ENCODE data around the gene IL19.
A peak's percentile ranks its signal among the peaks of the same experiment; 100 is the strongest.

Gene IL19

DNA sequence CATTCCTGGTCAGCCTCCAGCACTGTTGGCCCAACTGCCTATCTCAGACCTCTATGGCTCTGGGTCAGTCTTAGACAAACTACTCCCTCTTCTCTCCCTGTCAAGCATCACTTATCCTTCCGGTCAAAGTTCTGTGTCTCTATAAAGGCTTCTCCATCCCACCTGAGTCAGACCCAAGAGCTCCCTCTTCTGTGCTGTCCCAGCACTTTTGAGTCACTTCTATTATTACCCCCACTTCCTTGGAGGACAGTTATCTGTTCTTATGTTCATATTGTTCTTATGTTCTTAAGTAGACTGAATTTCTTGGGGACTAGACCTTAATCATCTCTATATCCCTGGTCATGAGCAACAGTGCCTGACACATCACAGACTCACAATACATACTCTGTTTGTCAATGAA, 30.9 kb downstream of the IL19 start:
- DNase-seq = no peak

DNA sequence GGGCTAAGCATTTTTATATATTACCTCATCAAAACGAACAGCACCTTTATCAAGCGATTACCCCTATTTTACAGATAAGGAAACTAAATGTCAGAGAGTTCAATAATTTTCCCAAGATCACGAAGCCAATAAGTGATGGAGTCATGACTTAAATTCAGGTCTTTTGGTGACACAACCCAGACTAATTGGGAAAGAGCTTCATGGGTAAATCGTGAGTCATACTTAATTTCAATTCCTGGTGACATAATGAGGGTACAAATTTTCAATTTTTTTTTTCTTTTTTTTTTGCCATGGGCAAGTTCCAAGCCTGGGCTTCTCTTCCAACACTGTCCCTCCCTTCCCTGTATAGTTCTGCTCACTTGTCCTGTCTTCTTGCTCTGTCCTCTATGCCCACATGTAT, 31.8 kb downstream of the IL19 start:
- DNase-seq = no peak

DNA sequence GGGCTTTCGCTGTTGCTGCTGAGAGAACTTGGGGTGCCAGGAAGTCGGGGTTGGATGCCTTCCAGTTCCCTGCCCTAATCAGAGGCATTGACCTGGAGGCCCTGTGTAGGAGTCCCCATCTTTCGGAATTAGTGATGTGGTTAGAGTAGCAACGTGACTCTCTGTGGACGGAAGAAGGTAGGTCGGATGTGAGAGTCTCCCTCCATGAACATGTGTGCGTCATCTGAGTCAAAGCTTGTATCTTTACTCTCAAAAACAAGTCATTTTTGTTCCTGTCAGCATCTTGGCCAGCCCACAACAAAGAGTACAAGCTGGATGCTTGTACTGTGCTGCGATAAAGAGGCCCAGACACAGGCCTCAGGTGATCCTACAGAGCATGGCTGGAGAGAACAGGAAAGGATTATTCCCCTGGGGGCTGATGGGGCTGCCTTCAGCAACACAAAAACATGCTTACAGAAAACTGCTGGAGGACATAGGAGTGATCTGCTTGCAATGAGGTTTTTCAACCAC, 32.7 kb downstream of the IL19 start:
- peak; percentile 95 for DNase-seq

DNA sequence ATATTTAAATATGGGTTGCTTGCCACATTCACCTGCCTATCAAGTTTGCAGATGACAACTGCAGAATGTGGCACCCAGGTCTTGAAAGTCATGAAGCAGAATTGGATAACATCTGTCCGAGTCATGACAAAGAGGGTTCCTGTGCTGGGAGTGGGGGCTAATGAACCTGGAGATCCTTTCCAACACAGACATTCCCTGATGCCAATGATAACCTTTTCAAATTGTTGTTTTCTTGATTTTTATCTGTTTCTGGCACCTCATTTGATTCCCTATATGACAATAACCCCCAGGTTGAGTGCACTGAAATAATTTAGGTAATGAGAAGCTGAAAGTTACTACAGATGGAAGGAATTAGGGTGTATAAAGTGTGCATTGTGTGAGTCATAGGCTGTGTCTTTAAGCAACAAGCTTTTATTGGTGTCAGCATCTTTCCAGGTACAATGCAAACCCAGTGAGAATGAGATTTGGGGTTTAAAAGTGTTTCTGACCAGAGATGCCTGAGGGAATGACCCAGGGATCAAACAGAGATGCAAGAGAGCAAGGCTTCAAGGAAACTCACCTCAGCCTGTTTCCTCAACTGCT, 33.7 kb downstream of the IL19 start:
- DNase-seq = no peak

DNA sequence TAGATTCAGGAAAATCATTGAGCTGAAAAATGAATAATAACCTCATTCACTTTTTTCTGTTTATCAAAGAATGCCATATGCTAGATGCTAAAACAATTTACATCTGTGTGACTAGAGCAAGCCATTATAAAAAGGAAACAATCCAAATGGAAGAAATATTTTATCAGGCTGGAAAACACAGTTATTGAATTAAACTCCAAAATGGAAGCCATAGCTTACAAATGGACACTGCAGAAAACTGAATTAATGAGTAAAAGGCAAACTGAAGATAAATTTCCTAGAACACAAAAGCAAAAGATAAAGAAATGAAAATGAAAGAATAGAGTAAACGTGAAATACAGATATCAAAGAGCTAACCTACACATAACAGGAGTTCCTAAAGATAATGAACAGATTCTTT, 34.8 kb downstream of the IL19 start:
- no peak for DNase-seq

DNA sequence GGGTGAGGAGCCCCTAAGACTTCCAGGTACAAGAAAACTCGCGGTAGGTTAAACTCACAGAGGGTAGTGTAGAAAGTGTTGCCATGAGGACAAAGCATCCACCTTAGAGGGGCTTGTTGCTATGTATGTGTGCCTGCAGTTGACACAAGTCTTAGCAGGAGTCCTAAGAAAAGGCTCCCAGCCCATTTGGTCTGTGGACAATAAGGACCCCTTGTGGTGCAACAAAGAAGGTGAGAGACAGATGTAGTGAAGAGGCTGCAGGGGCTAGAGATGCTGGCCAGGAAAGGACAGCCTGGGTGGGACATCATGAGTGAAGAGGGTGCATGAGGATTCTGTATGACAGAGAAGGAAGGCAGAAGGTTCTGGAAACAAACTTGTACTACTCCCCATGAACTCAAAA, 38.0 kb downstream of the IL19 start:
- DNase-seq = peak; percentile 59

DNA sequence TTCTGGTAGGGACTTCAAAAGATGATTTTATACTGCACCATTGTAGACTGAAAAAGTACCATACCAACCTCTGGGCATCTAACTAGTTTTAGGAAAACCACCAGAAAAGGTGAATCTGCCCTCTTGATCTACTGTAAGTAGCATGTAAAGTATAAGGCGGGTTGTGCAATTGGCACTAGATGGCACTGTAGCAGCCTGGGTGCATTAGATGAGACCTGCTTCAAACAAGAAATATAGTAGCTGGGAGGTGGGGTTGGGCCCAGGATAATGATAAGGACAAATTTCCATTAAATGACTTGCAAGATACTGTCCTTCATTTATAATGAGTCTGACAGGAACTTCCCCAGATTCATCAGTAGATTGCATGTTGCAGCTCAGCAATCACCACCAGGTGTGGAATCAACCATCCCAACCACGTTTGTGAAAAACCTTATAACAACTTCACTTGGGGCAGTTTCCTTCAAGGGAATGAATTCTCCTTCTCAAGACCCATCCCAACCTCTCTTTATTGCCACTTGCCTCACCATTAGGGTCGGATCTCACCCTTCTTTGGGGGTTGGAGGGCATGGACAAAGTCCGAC, 39.0 kb downstream of the IL19 start:
- peak; percentile 18 for DNase-seq

DNA sequence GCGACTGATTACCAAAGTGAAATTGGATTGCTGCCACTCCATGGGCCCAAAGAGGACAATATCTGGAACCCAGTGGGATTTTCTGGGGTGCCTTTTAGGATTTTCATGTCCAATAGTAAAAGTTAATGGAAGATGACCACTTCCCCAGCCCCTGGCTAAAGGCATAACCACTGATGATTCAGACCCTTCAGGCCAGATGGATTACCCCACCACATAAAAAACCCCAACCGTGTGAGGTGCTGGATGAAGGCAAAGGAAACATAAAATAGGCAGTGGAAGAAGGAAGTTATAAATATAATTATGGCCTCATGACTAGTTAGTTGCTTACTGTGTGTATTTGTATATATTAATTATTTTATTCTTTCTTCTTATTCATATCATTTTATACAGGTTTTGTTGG, 41.9 kb downstream of the IL19 start:
- no peak for DNase-seq

DNA sequence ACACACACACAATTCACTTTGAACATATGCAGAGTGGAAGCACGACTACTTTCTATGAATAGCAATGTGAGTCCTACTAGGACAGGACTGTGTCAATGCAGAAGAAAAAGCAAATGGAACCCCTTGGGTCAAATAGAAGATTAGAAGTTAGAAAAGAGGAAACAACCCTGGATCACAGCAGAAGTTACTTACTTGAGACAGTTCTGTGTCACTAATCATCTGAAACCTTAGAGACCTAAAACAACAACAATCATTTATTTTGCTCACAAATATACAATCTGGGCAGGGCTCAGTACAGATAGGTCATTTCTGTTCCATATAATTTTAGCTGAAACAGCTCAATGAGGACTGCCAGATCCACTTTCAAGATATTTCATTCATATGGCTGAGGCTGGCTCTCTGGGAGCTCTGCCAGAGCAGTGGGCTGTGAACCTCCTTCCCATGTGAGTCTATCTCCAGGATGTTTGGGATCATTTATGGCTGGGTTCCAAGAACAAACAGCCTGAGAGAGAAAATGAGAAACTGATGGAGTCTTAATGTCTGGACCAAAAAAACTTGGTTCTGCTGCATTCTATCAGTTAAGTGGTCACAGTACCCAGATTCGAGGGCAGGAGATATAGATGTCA, 44.3 kb downstream of the IL19 start:
- no peak for DNase-seq

DNA sequence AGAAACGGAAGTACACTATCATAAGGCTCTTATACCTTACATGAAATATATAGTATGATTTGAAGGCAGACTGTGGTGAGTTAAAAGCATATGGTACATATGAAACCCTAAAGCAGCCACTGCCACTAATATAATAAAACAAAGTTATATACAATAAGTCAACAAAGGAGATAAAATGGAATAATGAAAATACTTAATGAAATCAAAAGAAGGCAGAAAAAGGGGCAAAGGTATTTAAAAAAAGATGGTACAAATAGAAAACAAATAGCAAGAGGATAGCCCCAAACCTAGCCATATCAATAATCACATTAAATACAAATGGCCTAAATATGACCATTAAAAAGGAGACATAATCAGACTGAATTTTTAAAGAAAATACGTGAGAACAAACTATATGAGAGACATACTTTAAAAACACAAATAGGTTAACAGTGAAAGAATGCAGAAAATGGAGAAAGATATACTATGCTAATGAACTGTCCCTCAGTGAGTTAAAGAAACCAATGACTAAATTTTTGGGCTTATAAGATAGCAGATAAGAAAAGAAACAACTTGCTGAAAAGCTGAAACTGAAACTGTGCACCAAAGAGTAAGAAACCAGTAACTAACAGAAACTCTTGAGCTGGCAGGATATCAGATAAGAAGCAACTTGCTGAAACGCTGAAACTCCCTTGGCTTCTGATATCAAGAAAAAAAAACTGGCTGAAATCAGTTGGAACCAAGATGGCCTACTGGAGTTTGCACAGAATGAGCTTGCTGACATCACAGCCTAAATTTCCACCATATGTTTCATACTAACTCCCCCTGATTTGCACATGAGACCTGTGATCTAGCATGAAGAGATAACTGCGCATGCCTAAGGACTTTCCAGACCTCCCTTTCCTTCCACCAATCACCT, 46.1 kb downstream of the IL19 start:
- peak; percentile 60 for DNase-seq

DNA sequence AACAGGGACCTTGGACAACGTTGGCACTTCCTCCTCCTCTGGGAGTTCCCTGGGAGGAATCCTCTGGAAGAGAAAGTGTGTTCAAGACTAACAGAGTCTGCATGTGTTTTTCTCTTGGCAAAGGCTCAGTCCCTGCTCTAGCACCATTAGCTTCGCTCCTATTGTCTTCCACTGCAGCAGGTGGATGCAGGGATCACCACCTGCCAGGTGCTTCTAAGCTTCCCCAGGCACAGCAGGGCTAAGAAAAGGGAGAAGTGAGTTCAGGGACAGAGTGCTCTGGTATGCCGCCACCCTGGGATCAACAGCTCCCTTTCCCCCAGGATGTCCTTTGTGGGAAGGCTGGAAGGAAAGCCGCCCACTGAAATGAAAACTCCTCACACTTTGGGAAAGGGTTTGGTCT, 50.9 kb downstream of the IL19 start:
- DNase-seq = no peak

DNA sequence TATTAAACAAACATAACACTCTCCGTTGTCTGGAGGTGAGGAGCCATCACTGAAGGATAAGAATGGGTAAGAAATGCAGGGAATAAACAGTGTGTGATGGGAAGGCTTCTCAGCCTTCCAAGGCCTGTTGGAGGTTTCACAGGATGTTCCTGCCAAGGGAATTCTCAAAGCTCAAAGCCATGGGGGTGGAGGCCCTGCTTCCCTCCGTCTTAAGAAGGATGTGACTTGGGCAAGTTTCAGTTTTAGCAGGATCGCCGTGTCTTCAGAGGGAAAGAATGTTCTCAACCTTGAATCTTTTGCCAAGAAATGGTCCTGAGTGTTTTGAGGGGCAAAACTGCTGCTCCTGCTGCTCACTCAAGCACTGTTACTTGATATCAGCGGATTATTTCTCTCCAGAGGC, 53.2 kb downstream of the IL19 start:
- no peak for DNase-seq

DNA sequence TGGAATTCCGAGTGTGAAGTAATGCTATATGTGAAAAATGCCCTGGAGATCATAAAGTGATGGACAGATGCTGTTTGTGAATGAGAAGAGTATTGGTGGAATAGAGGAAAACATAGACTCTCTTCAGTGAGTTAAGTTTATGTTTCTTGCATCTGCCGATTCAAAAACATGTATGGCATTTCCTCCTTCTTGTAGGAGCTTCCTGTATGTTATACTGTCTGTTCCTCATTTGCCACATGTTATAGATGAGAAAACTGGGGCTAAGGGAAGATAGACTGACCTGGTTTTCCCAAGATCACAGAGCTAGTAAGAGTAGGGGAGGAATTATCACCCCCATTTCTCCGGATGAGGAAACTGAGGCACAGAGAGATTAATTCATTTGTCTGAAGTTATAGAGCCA, 53.8 kb downstream of the IL19 start:
- no peak for DNase-seq

DNA sequence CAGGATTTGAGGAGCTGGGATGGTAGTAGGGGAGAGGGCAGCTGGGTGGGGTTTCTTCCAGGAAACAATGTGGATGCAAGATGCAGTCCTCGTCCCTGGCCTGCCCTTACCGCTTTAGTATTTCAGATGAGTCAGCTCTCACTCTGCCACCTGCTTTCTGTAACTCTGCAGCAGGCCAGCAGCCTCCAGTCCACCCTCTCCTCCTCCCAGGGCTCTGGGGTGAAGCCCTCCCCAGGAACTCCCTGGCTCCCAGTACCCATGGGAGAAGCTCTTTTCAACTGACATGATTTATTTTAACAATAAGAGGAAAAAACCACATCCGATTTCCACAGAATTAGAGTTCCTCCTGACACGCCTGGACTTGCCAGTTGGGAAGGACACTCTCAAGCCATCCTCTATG, 55.8 kb downstream of the IL19 start:
- no peak for DNase-seq

DNA sequence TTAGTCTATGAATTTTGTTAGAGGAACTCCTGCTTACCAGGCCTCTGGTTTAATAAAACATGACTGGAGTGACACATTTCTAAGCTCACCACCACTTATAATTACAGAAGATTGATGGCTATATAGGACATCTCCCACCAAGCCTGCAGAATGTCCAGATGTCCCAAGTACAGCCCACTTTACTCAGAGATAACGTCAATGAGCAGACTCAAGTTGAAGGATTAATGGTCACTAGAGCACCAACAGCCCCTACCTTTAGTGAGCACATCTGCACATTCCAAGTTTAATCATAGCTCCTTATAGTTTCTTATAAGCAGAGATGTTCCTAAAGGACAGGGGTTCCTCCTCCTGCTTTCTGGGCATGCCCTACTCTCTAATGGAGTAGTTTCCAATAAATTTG, 57.5 kb downstream of the IL19 start:
- DNase-seq = no peak

DNA sequence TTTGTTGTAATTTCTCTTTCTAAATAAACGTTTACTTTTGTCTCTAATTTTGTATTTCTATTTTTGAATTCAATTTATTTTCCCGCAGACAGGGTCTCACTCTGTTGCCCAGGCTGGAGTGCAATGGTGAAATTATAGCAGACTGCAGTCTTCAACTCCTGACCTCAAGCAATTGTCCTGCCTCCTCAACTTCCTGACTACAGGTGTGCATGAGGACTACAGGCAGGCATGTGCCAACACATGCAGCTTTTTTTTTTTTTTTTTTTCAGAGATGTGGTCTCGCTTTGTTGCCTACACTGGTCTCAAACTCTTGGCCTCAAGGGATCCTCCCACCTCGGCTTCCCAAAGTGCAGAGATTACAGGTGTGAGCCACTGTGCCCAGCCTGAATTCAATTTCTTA, 58.2 kb downstream of the IL19 start:
- DNase-seq = no peak

DNA sequence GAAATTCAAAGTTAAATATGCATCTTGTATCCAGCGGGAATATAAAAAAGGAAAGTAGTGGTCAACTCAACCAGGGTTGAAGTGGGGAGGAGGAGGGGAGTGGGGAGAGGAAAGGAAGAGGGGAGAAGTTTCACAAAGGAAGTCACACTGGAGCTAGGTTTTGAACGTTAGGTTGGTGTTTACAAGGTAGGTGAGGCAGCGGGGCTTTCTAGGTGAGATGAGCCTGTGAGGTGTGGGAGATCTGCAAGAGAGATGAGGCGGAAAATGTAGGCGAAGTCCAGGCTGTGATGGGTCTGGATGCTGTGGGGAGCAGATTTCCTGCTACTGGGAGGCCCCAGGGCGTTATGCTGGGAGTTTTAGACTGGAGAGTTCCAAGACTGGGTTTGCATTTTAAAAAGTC, 58.7 kb downstream of the IL19 start:
- no peak for DNase-seq

DNA sequence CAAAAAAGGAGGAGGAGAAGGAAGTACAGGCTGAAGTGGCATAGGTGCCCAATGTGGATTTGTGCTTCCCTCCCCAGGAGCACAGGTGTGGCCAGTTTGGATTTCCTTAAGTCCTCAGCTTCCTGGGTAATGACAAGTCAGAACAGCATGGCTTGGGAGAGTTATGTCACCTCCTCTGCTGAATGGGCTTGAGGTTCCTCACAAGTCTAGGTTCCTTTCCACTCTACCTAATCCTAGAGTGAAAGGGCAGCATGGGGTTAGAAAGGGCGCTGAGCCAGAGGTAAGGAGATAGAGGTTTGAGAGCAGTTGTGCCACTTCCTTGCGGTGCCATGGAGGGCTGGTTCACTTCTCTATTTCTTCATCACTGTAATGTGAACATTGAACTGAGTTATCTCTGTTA, 59.3 kb downstream of the IL19 start:
- no peak for DNase-seq

DNA sequence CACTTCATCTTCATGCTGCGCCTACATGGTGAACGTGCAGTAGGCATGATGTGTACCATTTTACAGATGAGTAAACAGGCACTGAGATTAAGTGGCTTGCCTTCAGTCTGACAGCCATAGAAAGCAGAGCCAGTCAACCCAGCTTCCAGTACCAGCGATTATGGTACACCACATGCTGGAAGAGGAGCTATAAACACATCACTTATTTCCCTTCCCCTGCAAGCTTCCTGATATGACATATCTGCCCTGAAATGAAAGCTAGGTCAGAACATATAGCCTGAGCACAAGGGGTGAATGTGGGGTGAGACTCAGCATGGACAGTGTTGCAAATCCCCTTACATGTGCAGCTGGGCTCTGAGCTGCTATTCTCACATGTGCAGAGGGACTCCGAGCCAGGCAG, 61.1 kb downstream of the IL19 start:
- no peak for DNase-seq

DNA sequence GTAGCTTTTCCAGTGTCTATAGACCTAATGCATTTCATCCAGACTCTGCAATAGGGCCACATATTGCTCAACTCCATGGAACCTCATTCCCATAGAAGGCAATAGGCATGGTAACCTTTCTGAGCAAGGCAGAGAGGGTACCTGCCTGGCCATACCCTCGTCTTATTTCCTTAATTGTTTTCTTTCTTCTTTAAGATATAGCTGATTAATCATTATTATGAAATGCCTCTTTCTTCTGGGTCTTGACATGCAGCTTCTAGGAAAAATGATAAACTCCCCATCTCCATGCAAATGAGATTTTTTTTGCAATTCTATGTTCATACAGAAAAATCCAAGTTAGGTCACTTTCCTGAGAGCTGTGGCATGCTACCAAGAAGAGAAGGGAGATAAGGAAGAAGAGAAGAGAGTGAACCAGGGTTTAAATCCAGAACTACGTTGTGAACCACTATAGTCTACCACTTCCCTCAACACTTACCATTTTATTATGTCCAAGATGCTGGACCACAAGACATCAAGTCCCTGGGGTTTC, 61.8 kb downstream of the IL19 start:
- no peak for DNase-seq

DNA sequence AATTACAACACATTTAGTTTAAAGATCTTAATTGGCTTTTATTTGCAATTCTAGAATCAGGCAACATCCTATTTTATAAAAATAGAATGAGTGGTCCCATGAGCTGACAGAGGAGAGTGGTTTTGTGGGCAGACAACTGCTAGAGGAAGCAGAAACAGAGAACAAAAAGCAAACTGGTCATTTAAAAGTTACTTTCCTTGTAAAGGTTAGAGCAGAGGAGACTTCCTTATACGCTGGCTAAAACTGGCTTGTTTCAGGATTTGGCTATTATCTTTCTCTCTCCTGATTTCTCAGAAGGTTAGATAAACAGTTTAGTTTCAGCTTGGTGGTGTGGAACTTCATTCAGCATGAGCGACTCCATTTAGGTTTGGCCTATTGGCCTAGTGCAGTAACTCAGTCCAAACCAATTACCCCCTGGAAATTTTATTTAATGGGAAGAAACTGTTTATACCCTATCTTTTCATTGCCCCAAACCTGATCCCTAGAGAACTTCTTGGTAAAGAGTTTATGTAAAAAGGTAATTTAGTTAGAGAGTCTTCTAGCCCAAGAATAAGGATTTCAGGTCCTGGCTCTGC, 62.6 kb downstream of the IL19 start:
- no peak for DNase-seq

DNA sequence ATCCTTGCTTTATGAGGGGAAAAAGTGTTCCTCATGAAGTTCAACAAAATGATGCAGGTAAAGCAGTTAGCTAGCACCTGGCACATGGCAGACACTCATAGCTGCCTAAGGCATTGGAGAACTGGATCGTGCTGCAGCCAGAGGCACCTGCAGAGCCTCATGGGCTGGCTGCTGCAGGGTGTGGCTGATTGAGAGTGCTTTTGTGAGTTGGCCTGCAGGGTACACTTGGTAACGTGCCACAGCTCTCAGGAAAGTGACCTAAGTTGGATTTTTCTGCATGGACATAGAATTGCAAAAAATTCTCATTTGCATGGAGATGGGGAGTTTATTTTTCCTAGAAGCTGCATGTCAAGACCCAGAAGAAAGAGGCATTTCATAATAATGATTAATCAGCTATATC, 63.2 kb downstream of the IL19 start:
- DNase-seq = no peak

DNA sequence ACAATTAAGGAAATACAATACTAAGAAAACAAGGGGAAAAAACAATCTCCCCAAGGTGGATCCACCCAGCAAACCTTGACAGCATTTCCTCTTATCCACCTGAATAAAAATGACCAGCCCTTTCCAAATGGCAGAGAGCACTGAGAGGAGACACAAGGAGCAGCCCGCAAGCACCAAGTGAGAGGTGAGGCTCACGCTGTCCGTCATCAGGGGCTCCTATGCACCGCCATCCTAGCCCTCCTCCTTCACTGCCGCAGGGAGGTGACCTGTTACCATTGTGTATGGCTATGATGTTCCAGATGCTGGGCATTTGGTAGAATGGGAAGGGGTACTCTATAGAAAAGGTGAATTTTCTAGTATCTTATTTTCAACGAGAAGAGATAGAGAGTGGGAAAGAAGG, 63.6 kb downstream of the IL19 start:
- no peak for DNase-seq

Data from central memory CD4-positive, alpha-beta T cell (primary cell).